ENCODE measurements around the gene CCDC61. TPM values are rescaled to one million over a fixed set of nuclear protein-coding genes. Genes with fewer than 3 reads are reported as not detected.

CCDC61 gene
- total RNA-seq, 1 experiment from 2014 or later, result 6.3 TPM

DNA sequence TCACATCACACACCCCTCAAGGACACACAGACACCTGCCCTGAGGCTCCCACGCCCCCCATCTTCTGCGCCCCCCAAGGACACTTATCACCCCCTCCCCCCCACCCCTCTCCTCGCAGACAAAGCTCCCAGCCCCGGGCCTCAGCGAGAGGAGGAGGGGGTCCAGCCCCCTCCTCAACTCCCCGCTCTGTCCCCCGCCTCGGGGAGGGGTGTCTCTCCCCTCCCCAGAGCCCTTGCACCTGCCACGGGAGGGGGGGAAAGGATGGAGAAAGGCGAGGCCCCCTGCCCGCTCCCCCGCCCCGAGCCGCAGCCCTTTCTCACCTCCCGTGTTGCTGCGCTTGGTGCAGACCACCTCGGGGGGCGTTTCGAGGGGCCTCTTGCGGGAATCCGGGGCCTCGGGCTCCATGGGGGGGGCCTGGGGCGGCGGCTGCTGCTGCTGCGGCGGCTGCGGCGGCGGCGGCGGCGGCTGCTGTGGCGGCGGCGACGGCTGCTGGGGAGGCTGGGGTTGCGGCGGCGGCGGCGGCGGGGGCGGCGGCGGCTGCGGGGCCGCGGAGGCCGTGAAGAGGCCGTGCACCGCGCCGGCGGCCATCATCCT is 22.2 kb upstream of the CCDC61 start:
- BruUV-seq (replicated peaks), result no TSS peak
- no peak overlapping the region for H2AFZ ChIP-seq (ENCODE audit: low read length)
- ChIA-PET POLR2A (ENCODE audit: unreplicated experiment) (no interaction called here), CTCF (no interaction called here)
- ATAC-seq (no peak), DNase-seq (no peak)
- H3K27ac ChIP-seq (ENCODE audit: low read length), result no peak overlapping the region
- no peaks in the 10 kb centered on the region for H3F3A ChIP-seq (ENCODE audit: low read length, unreplicated experiment)
- H3K4me2 ChIP-seq (ENCODE audit: low read length), result no peak overlapping the region
- no peaks in the 10 kb centered on the region for H3K9me3 ChIP-seq (ENCODE audit: low read length)
- no peaks in the 10 kb centered on the region for H3K9me2 ChIP-seq (replicated peaks; ENCODE audit: low read length)
- H3K4me3 ChIP-seq (ENCODE audit: low read length), result no peak overlapping the region
- TF ChIP-seq EZH2phosphoT487 (IDR thresholded peaks at IDR 0.05; ENCODE audit: borderline replicate concordance, low read length) (no peak), EZH2 (IDR thresholded peaks at IDR 0.05; ENCODE audit: low read length, unreplicated experiment) (no peak)
- TF ChIP-seq, protein P1, sequence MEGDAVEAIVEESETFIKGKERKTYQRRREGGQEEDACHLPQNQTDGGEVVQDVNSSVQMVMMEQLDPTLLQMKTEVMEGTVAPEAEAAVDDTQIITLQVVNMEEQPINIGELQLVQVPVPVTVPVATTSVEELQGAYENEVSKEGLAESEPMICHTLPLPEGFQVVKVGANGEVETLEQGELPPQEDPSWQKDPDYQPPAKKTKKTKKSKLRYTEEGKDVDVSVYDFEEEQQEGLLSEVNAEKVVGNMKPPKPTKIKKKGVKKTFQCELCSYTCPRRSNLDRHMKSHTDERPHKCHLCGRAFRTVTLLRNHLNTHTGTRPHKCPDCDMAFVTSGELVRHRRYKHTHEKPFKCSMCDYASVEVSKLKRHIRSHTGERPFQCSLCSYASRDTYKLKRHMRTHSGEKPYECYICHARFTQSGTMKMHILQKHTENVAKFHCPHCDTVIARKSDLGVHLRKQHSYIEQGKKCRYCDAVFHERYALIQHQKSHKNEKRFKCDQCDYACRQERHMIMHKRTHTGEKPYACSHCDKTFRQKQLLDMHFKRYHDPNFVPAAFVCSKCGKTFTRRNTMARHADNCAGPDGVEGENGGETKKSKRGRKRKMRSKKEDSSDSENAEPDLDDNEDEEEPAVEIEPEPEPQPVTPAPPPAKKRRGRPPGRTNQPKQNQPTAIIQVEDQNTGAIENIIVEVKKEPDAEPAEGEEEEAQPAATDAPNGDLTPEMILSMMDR (conservative IDR thresholded peaks at IDR 0.05; ENCODE audit: low read depth, low read length), result no peak
- H3K36me3 ChIP-seq (ENCODE audit: low read depth, low read length), result no peaks in the 10 kb centered on the region
- H3K4me1 ChIP-seq (ENCODE audit: insufficient read depth, low read length), result no peaks in the 10 kb centered on the region; the same call in 1 of the 2 replicates
- H3K79me2 ChIP-seq (ENCODE audit: low read length), result no peaks in the 10 kb centered on the region
- no peaks in the 10 kb centered on the region for H4K20me1 ChIP-seq (ENCODE audit: low read length)
- H3K9ac ChIP-seq (ENCODE audit: low read length), result no peak overlapping the region
- H3K27me3 ChIP-seq (ENCODE audit: low read length), result no peaks in the 10 kb centered on the region
- intact Hi-C loops (cut with micrococcal nuclease), result no loop called here

DNA sequence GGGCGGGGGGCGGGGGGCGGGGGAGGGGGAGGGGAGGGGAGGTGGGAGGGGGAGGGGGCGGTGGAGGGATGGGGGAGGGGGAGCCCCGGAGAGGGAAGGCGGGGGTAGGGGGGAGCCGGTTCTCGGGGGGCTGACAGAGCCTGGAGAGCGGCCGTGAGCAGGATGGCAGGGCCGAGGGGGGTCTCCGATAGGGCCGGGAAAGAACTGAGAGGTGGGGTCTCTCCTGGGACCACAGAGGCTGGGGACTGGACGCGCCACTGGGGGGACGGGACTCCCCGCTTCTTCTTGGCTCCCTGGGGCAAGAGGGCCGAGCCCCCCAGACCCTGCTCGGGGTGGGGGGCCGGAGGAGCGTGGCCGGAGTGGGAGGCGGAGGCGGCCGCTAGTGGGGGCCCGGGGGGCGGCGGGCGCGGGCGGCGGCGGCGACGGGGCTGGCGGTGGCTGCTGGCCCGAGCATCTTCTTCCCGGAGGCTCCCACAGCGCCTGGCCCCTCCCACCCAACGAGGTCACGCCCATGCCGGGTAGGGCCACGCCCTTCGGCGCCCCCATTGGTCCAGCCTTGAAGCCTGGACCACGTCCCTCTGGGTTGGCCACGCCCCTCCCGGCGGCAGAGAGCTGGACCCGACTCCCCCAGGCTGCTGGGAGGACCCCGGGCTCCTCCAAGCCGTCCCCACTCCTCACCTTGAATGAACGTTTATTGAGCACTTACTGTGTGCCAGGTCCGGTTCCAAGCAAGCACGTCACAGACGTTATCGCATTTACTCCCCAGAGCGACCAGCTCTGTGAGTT is 21.5 kb upstream of the CCDC61 start, which contains the start of gene NOVA2:
Gene NOVA2, minus strand, starts transcription at position 313 of the 786 bp plus-strand sequence. CDS start 514 bp downstream, outside the sequence.
- POLR2A ChIA-PET (ENCODE audit: unreplicated experiment), result no interaction called here
- Histone ChIP-seq H2AFZ (ENCODE audit: low read length) (no peak within 1 kb of the TSS), H3K4me3 (ENCODE audit: low read length) (no peak within 1 kb of the TSS)

More for the DNA sequence above, 21.5 kb upstream of the CCDC61 start, which contains the start of gene NOVA2:
- Histone ChIP-seq H3K36me3 (ENCODE audit: low read depth, low read length) (no peaks in the 10 kb centered on the region), H3K79me2 (ENCODE audit: low read length) (no peaks in the 10 kb centered on the region), H3K9me3 (ENCODE audit: low read length) (no peaks in the 10 kb centered on the region), H3K9me2 (replicated peaks; ENCODE audit: low read length) (no peaks in the 10 kb centered on the region), H3K4me1 (ENCODE audit: insufficient read depth, low read length) (no peaks in the 10 kb centered on the region; the same call in 1 of the 2 replicates), H3K27me3 (ENCODE audit: low read length) (no peaks in the 10 kb centered on the region), H3F3A (ENCODE audit: low read length, unreplicated experiment) (no peaks in the 10 kb centered on the region), H4K20me1 (ENCODE audit: low read length) (no peaks in the 10 kb centered on the region), H3K27ac (ENCODE audit: low read length) (no peak within 1 kb of the TSS), H3K9ac (ENCODE audit: low read length) (no peak within 1 kb of the TSS), H3K4me2 (ENCODE audit: low read length) (no peak within 1 kb of the TSS)
- DNase-seq, result peak; percentile 48
- peak; percentile 65; the same call in 1 of the 2 replicates for ATAC-seq
- no TSS peak for BruUV-seq (replicated peaks)
- no peak for TF ChIP-seq EZH2 (IDR thresholded peaks at IDR 0.05; ENCODE audit: low read length, unreplicated experiment)
- TF ChIP-seq, protein P1 (conservative IDR thresholded peaks at IDR 0.05; ENCODE audit: low read depth, low read length), result no peak
- no peak for TF ChIP-seq EZH2phosphoT487 (IDR thresholded peaks at IDR 0.05; ENCODE audit: borderline replicate concordance, low read length)
- CTCF ChIA-PET, result no interaction called here
- intact Hi-C loops (cut with micrococcal nuclease), result no loop called here

Data from PC-3 (cell line).